Stomach (tissue), 9 donors: ENCODE data around the gene AP3B1. TPM values are rescaled to one million over a fixed set of nuclear protein-coding genes. Genes with fewer than 3 reads are reported as not detected.

Experiments used
- DNase-seq, 2 donors: peaks; one replicate each; pipeline versions ENCODE4 v3.0.0 to v3.0.0-alpha.2; 2013 to 2019
- H3K27ac ChIP-seq, 5 donors: fragments of 200-600 bp in 4 of 5; sonication (generic) in 4 of 5; one replicate each; pipeline ENCODE4 v1.5.1; 2013 to 2019; ENCODE audit warnings: mild to moderate bottlenecking in 1 of 5, moderate library complexity in 1 of 5
- H3K27me3 ChIP-seq, 3 donors: fragments of 200-600 bp; sonication (generic); one replicate each; pipeline ENCODE4 v1.5.1; 2017 to 2019; ENCODE audit warnings: mixed run types in 1 of 3
- H3K36me3 ChIP-seq, 4 donors: fragments of 200-600 bp; sonication (generic); 1 replicate in 3 of 4; 2 replicates in 1 of 4; pipeline ENCODE4 v1.5.1; 2016 to 2019
- H3K4me1 ChIP-seq, 4 donors: fragments of 200-600 bp; sonication (generic); one replicate each; pipeline ENCODE4 v1.5.1; 2016 to 2019
- H3K4me3 ChIP-seq, 4 donors: fragments of 200-600 bp; sonication (generic) in 3 of 4; one replicate each; pipeline ENCODE4 v1.5.1; 2016 to 2019; ENCODE audit warnings: mild to moderate bottlenecking in 1 of 4
- H3K9me3 ChIP-seq, 4 donors: fragments of 200-600 bp; sonication (generic); one replicate each; pipeline ENCODE4 v1.5.1; 2016 to 2019
- CTCF ChIP-seq, 7 experiments: fragments of 450-650 bp in 4 of 7; fragments of 200-600 bp in 3 of 7; sonication (generic) in 3 of 7; IDR thresholded peaks; one replicate each; pipeline ENCODE4 v1.5.1; 2016 to 2019; ENCODE audit warnings: antibody characterized with exemption in 7 of 7, control low read depth in 2 of 7, mild to moderate bottlenecking in 1 of 7
- EP300 ChIP-seq: sonication (generic); formaldehyde crosslinking; IDR thresholded peaks from one replicate; pipeline ENCODE4 v1.6.1; 2017; ENCODE audit warnings: antibody characterized with exemption
- POLR2A ChIP-seq, 4 donors: fragments of 450-650 bp; IDR thresholded peaks; one replicate each; pipeline ENCODE4 v1.6.1; 2016; ENCODE audit warnings: antibody characterized with exemption in 4 of 4, control low read depth in 2 of 4, mild to moderate bottlenecking in 1 of 4, moderate library complexity in 1 of 4
- POLR2AphosphoS5 ChIP-seq, 3 donors: sonication (generic); formaldehyde crosslinking; IDR thresholded peaks; one replicate each; pipeline ENCODE4 v1.6.1; 2016; ENCODE audit warnings: antibody characterized with exemption in 3 of 3
- WGBS, 5 donors: extraction: QIAGEN DNeasy Blood & Tissue Kit in 3 of 5; methylation state at CpG; one replicate each; pipeline versions ENCODE4 v1.1.5 to v1.1.7; 2013 to 2018; 5-methylcytosine and 5-hydroxymethylcytosine counted together
- intact Hi-C: fragments of 100-400 bp; cut with DNase I; formaldehyde crosslinking; loops from one replicate; pipeline ENCODE4 v1.15.1; 2023; ENCODE audit warnings: low total_unique reads
- polyA plus RNA-seq, 3 donors: library from polyadenylated mRNA; stranded (reverse); fragments of 200-250 nt; gene quantifications; one replicate each; pipeline ENCODE4 v1.2.3, GENCODE V29; 2013
- total RNA-seq, 5 donors: library from RNA; depleted of rRNA; stranded (reverse); fragments of >200 nt; gene quantifications; one replicate each; pipeline versions ENCODE4 v1.1.0 to v1.2.3, GENCODE V29; 2014 to 2016
- donor health status: healthy with polysubstance abuse.
- donor health status: Bipolar disorder and iron deficiency.
- donor health status: healthy.

The AP3B1 gene
- total and polyA plus RNA-seq, 8 donors = 15.2 to 81.0 (median 23.5) TPM

- Histone ChIP-seq H3K4me1 (peaks cover 0 to 21% (median 4%) of the 10 kb centered on the region in 4 donors), H3K27me3 (no peaks in the 10 kb centered on the region), H3K4me3 (no peak overlapping the region), H3K36me3 (no peaks in the 10 kb centered on the region), H3K9me3 (no peaks in the 10 kb centered on the region), H3K27ac (no peak overlapping the region)
- intact Hi-C loops = no loop called here
- no peak for TF ChIP-seq POLR2A (IDR thresholded peaks at IDR 0.05)
- no peak for TF ChIP-seq CTCF (IDR thresholded peaks at IDR 0.05)
- TF ChIP-seq POLR2AphosphoS5 (IDR thresholded peaks at IDR 0.05) = no peak
- TF ChIP-seq EP300 = no peak
- WGBS, 5 donors = 91 to 94% (median 93%) methylated on average over 4 of the region's 4 CpGs
- no peak for DNase-seq
Observed at GRCh38 chr5:78271766-78272165, 22.7 kb downstream of the AP3B1 start.

DNA sequence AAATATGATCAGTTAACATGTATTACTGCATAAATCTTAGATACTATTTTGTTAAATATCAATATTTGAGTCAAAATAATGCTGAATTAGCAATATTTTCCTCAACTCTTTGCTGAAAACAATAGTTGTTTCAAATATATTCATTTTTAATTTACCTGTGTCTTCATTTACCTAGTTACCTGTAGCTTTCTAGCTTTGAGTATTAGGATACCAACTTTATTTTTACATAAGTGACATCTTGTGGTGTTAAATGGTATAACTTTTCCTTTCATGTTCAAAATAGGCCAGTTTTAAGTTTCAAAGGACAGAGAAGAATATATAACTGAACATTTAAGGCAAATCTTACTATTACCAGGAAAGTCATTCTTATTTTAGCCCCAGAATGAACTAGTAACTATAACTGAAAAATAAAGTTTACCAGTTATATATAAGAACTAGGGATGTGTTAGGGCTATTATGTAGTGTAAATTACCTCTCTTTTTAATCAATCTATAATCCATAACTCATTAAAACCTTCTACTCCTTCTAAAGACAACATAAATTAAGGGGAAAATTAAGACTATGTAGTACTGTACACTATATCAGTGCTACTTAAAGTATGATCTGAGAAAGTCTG lies 25.3 kb downstream of the AP3B1 start:
- peak in 5 of 7 experiments; percentile 24 to 61 (median 53) for TF ChIP-seq CTCF (IDR thresholded peaks at IDR 0.05)
- TF ChIP-seq EP300 = no peak
- no peak for TF ChIP-seq POLR2AphosphoS5 (IDR thresholded peaks at IDR 0.05)
- no peak for TF ChIP-seq POLR2A (IDR thresholded peaks at IDR 0.05)
- Histone ChIP-seq H3K9me3 (no peaks in the 10 kb centered on the region), H3K27ac (no peak overlapping the region), H3K4me3 (no peak overlapping the region), H3K27me3 (no peaks in the 10 kb centered on the region), H3K36me3 (peaks cover 13 to 25% (median 19%) of the 10 kb centered on the region in 4 donors), H3K4me1 (peaks cover 0 to 21% (median 4%) of the 10 kb centered on the region in 4 donors)
- intact Hi-C loops = no loop called here
- peak in 1 of 2 donors; percentile 23 for DNase-seq

DNA sequence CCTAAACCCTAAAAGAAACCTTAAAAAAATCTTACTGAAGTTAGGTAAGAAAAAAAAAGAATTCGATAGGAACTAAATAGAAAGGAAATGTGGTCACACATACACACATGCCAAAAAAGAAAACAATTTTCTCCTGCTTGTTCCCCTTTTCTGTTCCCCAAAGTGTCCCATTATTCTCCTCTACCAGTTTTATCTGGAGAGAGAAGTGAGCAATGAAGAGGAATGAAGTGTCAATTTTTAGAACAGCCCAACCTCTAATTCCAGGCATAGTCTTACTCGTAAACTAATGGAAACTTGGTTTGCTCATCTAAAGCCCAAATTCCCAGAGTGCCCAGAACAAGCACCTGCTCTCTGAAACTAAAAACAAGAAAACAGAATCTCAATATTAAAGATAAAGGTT lies 26.1 kb downstream of the AP3B1 start:
- peaks cover 0 to 16% (median 1%) of the 10 kb centered on the region in 4 donors for H3K4me1 ChIP-seq
- 60 to 75% (median 70%) methylated on average over 2 of the region's 2 CpGs for WGBS, 5 donors
- peaks cover 13 to 32% (median 26%) of the 10 kb centered on the region in 4 donors for H3K36me3 ChIP-seq
- no peak for TF ChIP-seq POLR2A (IDR thresholded peaks at IDR 0.05)
- TF ChIP-seq EP300 = no peak
- TF ChIP-seq CTCF (IDR thresholded peaks at IDR 0.05) = no peak
- no peak for TF ChIP-seq POLR2AphosphoS5 (IDR thresholded peaks at IDR 0.05)
- intact Hi-C loops = no loop called here
- no peaks in the 10 kb centered on the region for H3K27me3 ChIP-seq
- H3K9me3 ChIP-seq = no peaks in the 10 kb centered on the region
- no peak overlapping the region for H3K27ac ChIP-seq
- no peak for DNase-seq
- no peak overlapping the region for H3K4me3 ChIP-seq

GRCh38 chr5:78265163-78265562 lies 29.3 kb downstream of the AP3B1 start:
- H3K4me3 ChIP-seq = no peak overlapping the region
- H3K27me3 ChIP-seq = no peaks in the 10 kb centered on the region
- H3K36me3 ChIP-seq = peaks cover 13 to 53% (median 39%) of the 10 kb centered on the region in 4 donors
- WGBS, 5 donors = 86 to 95% (median 90%) methylated on average over 2 of the region's 2 CpGs
- H3K9me3 ChIP-seq = no peaks in the 10 kb centered on the region
- no peak for DNase-seq
- no peak for TF ChIP-seq POLR2AphosphoS5 (IDR thresholded peaks at IDR 0.05)
- TF ChIP-seq EP300 = no peak
- TF ChIP-seq POLR2A (IDR thresholded peaks at IDR 0.05) = no peak
- TF ChIP-seq CTCF (IDR thresholded peaks at IDR 0.05) = no peak
- H3K27ac ChIP-seq = no peak overlapping the region
- intact Hi-C loops = no loop called here
- peaks cover 0 to 11% (median 0%) of the 10 kb centered on the region in 4 donors for H3K4me1 ChIP-seq
